ENCODE measurements around the gene CA12. TPM values are rescaled to one million over a fixed set of nuclear protein-coding genes. Genes with fewer than 3 reads are reported as not detected.
A peak's percentile ranks its signal among the peaks of the same experiment; 100 is the strongest.
"Not testable (repeated sequence)": the region's sequence is repeated elsewhere in the genome, so short reads cannot be mapped to it uniquely, and the experiment has no call there.

CA12 gene
- polyA plus RNA-seq, 4 donors, result 0.27 to 24.8 (median 1.8) TPM; not detected in 1

DNA sequence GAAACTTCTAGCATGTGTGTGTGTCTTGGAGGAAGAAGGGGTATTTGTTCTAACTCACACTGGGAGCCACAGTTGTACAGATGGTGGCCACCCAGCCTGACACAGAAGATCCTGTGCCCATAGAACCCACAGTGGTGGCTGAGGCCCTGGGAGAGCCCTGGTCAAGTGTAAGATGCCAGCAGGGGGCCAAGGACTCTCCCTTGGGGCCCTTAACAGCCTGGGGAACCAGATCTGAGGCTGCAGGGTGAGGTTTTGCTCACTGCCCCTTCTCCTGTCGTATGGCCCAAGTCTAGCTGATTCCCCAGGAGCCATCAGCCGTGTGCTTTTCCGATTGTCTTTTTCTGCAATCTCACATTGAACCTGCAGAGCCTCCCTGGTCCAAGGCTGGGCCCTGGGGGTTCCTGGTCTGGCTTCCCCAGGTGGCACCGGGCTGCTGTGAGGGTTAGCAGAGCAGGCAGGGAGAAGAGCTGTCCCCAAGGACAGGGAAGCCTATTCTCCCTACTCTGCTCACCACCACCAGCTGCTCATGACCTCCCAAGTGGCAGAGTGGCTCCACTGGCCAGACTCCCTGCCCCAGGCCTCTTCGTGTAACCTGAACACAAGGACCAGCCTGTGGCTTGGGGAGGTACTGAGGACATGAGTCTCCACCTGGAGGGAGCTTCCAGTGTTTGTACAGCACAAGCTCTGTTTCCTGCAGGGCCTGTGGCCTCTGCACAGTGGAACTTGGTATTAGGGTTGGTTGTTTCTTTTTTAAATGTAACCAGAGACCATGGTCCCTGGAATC lies 51.9 kb downstream of the CA12 start:
- Histone ChIP-seq H3K4me1 (ENCODE audit: control insufficient read depth in 3 of 3, insufficient read depth in 2 of 3, low read depth in 1 of 3, low read length in 2 of 3) (no peaks in the 10 kb centered on the region), H3K27me3 (ENCODE audit: control insufficient read depth in 3 of 3, insufficient read depth in 3 of 3, low read length in 3 of 3) (no peaks in the 10 kb centered on the region), H3K4me3 (ENCODE audit: low read depth in 1 of 3, low read length in 3 of 3) (no peak overlapping the region), H3K36me3 (ENCODE audit: control insufficient read depth in 3 of 3, insufficient read depth in 2 of 3, low read depth in 1 of 3, low read length in 3 of 3) (no peaks in the 10 kb centered on the region), H3K9me3 (ENCODE audit: control insufficient read depth in 2 of 2, insufficient read depth in 1 of 2, low read depth in 1 of 2, low read length in 1 of 2) (no peaks in the 10 kb centered on the region), H3K27ac (ENCODE audit: low read depth in 1 of 3, low read length in 2 of 3) (no peak overlapping the region)
- DNase-seq (no peak), FAIRE-seq (no peak)
- 89 to 97% (median 95%) methylated on average over 5 of the region's 5 CpGs for WGBS, 3 donors

DNA sequence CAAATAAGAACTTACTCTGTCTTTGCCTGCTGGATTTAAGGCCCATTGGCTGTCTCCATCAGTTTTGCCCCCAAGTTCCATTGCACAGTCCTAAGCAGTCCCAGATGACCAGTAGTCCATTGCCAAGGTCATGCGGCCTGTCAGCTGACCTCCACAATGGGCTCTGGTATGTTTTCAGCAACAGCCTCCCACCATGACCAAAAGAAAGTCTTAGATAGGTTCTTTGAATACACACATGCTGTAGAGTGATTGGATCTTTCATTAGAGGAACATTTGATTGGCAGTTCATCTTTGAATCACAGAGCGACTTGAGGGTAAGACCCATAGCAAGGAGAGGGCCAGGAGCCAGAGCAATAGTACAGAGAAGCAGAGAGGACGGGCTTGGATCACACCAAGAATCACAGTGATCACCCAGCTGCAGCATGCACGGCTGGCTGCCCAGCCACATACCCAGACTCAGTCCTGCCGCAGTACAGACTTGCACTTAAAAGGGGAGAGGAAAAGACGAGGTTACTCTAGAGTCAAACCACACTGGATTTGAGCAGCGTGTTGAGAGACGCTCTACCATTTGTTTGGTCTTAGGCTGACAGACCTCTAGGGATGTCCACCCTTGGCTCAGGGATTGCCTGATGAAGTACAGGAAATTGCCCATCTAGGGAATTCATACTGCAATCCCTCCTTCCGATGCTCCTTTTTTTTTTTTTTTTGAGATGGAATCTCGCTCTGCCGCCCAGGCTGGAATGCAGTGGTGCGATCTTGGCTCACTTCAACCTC lies 53.8 kb downstream of the CA12 start:
- DNase-seq, result no peak
- WGBS, 3 donors, result 83 to 95% (median 86%) methylated on average over 12 of the region's 12 CpGs
- FAIRE-seq, result no peak
- H3K36me3 ChIP-seq (ENCODE audit: control insufficient read depth in 3 of 3, insufficient read depth in 2 of 3, low read depth in 1 of 3, low read length in 3 of 3), result no peaks in the 10 kb centered on the region
- H3K4me3 ChIP-seq (ENCODE audit: low read depth in 1 of 3, low read length in 3 of 3), result no peak overlapping the region
- no peak overlapping the region for H3K27ac ChIP-seq (ENCODE audit: low read depth in 1 of 3, low read length in 2 of 3)
- H3K9me3 ChIP-seq (ENCODE audit: control insufficient read depth in 2 of 2, insufficient read depth in 1 of 2, low read depth in 1 of 2, low read length in 1 of 2), result no peaks in the 10 kb centered on the region
- no peaks in the 10 kb centered on the region for H3K27me3 ChIP-seq (ENCODE audit: control insufficient read depth in 3 of 3, insufficient read depth in 3 of 3, low read length in 3 of 3)
- no peaks in the 10 kb centered on the region for H3K4me1 ChIP-seq (ENCODE audit: control insufficient read depth in 3 of 3, insufficient read depth in 2 of 3, low read depth in 1 of 3, low read length in 2 of 3)

DNA sequence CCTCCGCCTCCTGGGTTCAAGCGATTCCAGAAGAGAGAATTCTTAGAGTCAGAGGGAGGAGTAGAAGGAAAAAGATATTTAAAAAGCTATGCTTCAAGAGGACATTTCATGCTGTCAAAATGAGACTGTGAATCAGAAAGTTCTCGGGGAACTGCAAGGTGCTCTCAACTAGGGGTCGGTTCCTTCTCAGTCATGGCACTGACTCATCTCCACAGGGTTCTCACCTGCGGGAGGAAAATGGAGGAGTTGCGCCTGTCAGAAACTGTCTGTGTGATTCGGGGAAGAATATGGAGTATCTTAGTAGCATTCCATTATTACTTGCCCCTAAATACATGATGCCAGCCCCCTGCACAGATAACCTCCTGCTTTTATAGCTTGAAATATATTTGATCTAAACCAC lies 56.9 kb downstream of the CA12 start:
- Histone ChIP-seq H3K9me3 (ENCODE audit: control insufficient read depth in 2 of 2, insufficient read depth in 1 of 2, low read depth in 1 of 2, low read length in 1 of 2) (no peaks in the 10 kb centered on the region), H3K4me3 (ENCODE audit: low read depth in 1 of 3, low read length in 3 of 3) (no peak overlapping the region), H3K36me3 (ENCODE audit: control insufficient read depth in 3 of 3, insufficient read depth in 2 of 3, low read depth in 1 of 3, low read length in 3 of 3) (no peaks in the 10 kb centered on the region), H3K27me3 (ENCODE audit: control insufficient read depth in 3 of 3, insufficient read depth in 3 of 3, low read length in 3 of 3) (no peaks in the 10 kb centered on the region), H3K4me1 (ENCODE audit: control insufficient read depth in 3 of 3, insufficient read depth in 2 of 3, low read depth in 1 of 3, low read length in 2 of 3) (no peaks in the 10 kb centered on the region), H3K27ac (ENCODE audit: low read depth in 1 of 3, low read length in 2 of 3) (no peak overlapping the region)
- DNase-seq, result no peak
- no peak for FAIRE-seq
- WGBS, 3 donors, result 87 to 93% (median 92%) methylated on average over 7 of the region's 7 CpGs

DNA sequence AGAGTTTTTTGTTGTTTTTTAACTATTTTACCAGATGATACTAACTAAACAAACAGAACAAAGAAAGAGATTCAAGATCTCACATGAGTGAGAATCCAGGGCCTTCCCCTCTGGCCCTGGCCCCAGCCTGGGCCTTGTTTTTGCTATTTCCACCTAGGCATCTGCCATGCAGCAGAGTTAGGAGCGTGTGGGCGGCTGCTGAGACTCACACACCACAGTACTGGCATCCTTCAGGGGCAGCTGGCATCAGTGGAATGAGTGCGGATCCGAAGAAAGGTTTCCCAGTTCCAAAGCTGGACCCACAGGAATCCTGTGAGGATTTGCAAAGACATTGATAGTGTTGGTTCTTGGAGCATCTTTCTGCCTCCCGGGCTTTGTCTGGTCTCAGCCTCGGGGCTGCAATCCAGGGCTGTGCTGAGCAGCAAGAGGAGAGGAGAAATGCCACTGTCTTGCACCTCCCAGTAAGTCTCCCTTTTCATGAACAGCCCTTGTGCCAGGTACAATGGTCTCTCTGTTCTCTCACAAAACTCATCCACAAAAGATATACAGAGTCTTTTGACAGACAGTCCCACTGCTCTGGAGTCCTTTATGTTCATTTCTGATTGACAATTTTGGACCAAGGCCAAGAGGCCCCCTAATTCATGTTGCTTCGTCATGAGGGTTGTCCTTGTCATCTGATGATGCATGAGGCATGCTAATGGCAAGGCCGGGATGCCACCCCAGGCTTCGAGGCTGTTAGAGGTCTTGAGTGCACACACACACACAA lies 57.7 kb downstream of the CA12 start:
- no peaks in the 10 kb centered on the region for H3K27me3 ChIP-seq (ENCODE audit: control insufficient read depth in 3 of 3, insufficient read depth in 3 of 3, low read length in 3 of 3)
- 83 to 88% (median 84%) methylated on average over 9 of the region's 9 CpGs for WGBS, 3 donors
- no peaks in the 10 kb centered on the region for H3K36me3 ChIP-seq (ENCODE audit: control insufficient read depth in 3 of 3, insufficient read depth in 2 of 3, low read depth in 1 of 3, low read length in 3 of 3)
- H3K9me3 ChIP-seq (ENCODE audit: control insufficient read depth in 2 of 2, insufficient read depth in 1 of 2, low read depth in 1 of 2, low read length in 1 of 2), result no peaks in the 10 kb centered on the region
- H3K4me3 ChIP-seq (ENCODE audit: low read depth in 1 of 3, low read length in 3 of 3), result no peak overlapping the region
- no peak for FAIRE-seq
- no peaks in the 10 kb centered on the region for H3K4me1 ChIP-seq (ENCODE audit: control insufficient read depth in 3 of 3, insufficient read depth in 2 of 3, low read depth in 1 of 3, low read length in 2 of 3)
- no peak overlapping the region for H3K27ac ChIP-seq (ENCODE audit: low read depth in 1 of 3, low read length in 2 of 3)
- DNase-seq, result no peak

DNA sequence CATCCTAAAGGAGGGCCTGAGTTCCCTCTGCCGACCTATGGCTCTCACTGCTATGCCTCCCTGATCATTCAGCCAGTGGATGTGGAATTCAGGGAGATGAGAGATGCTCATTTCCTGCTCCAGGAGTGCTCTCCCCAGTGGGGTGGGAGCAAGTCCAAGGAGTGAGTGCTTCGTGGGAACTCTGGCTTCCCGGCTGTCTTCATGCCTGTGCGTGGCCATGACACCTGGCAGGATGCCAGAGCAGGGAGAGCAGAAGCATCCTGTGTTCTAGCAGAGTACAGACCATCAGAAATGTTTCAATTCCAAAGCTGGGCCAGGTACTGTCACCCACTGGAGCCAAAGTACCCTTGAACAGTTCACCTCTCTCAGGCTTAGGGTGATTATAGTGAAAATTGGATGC lies 59.1 kb downstream of the CA12 start:
- no peaks in the 10 kb centered on the region for H3K36me3 ChIP-seq (ENCODE audit: control insufficient read depth in 3 of 3, insufficient read depth in 2 of 3, low read depth in 1 of 3, low read length in 3 of 3)
- H3K27ac ChIP-seq (ENCODE audit: low read depth in 1 of 3, low read length in 2 of 3), result no peak overlapping the region
- H3K4me1 ChIP-seq (ENCODE audit: control insufficient read depth in 3 of 3, insufficient read depth in 2 of 3, low read depth in 1 of 3, low read length in 2 of 3), result no peaks in the 10 kb centered on the region
- H3K9me3 ChIP-seq (ENCODE audit: control insufficient read depth in 2 of 2, insufficient read depth in 1 of 2, low read depth in 1 of 2, low read length in 1 of 2), result no peaks in the 10 kb centered on the region
- no peak overlapping the region for H3K4me3 ChIP-seq (ENCODE audit: low read depth in 1 of 3, low read length in 3 of 3)
- no peak for FAIRE-seq
- DNase-seq, result peak; percentile 5 to 26
- WGBS, 3 donors, result 22 to 34% (median 26%) methylated on average over 4 of the region's 4 CpGs
- H3K27me3 ChIP-seq (ENCODE audit: control insufficient read depth in 3 of 3, insufficient read depth in 3 of 3, low read length in 3 of 3), result no peaks in the 10 kb centered on the region

DNA sequence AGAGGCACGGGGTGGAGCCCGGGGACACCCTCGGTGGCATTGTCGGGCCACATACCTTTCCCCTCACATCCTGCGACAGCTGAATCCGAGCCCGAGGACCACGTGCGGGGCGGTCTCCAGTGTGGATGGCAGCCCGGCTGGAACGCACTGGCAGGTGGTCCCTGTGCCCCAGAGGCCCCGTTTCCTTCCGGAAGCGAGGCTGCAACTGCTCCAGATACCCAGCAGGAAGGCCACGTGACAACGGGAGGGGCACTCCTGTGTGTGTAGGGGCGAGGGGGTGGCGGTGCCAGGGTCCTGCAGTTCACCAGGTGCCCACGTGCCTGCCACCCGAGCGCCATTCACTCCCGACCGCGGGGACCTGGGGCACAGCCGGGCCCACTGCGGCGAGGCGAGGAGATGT lies 60.2 kb downstream of the CA12 start:
- Histone ChIP-seq H3K9me3 (ENCODE audit: control insufficient read depth in 2 of 2, insufficient read depth in 1 of 2, low read depth in 1 of 2, low read length in 1 of 2) (no peaks in the 10 kb centered on the region), H3K27ac (ENCODE audit: low read depth in 1 of 3, low read length in 2 of 3) (no peak overlapping the region), H3K27me3 (ENCODE audit: control insufficient read depth in 3 of 3, insufficient read depth in 3 of 3, low read length in 3 of 3) (no peaks in the 10 kb centered on the region), H3K4me1 (ENCODE audit: control insufficient read depth in 3 of 3, insufficient read depth in 2 of 3, low read depth in 1 of 3, low read length in 2 of 3) (no peaks in the 10 kb centered on the region), H3K4me3 (ENCODE audit: low read depth in 1 of 3, low read length in 3 of 3) (no peak overlapping the region), H3K36me3 (ENCODE audit: control insufficient read depth in 3 of 3, insufficient read depth in 2 of 3, low read depth in 1 of 3, low read length in 3 of 3) (no peaks in the 10 kb centered on the region)
- WGBS, 3 donors, result 89 to 94% (median 93%) methylated on average over 29 of the region's 29 CpGs
- FAIRE-seq, result no peak
- no peak for DNase-seq

DNA sequence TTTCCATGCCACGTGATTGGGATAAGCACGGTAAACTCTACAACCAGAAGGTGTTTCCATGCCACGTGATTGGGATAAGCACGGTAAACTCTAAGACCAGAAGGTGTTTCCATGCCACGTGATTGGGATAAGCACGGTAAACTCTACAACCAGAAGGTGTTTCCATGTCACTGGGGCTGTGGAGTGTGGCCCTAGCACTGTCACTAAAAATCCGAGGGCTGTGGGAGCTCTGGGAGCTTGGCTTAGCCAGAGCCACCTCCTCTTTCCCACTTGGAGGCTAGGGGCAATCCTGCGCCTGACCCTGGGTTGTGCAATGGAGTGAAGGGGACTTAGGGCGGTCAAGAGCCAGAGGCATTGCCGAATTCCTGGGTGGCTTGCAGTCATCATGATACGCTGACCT lies 60.7 kb downstream of the CA12 start:
- not testable (repeated sequence) for H3K4me3 ChIP-seq (ENCODE audit: low read depth in 1 of 3, low read length in 3 of 3); FAIRE-seq; H3K4me1 ChIP-seq (ENCODE audit: control insufficient read depth in 3 of 3, insufficient read depth in 2 of 3, low read depth in 1 of 3, low read length in 2 of 3); H3K9me3 ChIP-seq (ENCODE audit: control insufficient read depth in 2 of 2, insufficient read depth in 1 of 2, low read depth in 1 of 2, low read length in 1 of 2); H3K27ac ChIP-seq (ENCODE audit: low read depth in 1 of 3, low read length in 2 of 3); DNase-seq; H3K27me3 ChIP-seq (ENCODE audit: control insufficient read depth in 3 of 3, insufficient read depth in 3 of 3, low read length in 3 of 3); H3K36me3 ChIP-seq (ENCODE audit: control insufficient read depth in 3 of 3, insufficient read depth in 2 of 3, low read depth in 1 of 3, low read length in 3 of 3)
- WGBS, 3 donors, result 92 to 94% (median 92%) methylated on average over 7 to 8 of the region's 11 CpGs

DNA sequence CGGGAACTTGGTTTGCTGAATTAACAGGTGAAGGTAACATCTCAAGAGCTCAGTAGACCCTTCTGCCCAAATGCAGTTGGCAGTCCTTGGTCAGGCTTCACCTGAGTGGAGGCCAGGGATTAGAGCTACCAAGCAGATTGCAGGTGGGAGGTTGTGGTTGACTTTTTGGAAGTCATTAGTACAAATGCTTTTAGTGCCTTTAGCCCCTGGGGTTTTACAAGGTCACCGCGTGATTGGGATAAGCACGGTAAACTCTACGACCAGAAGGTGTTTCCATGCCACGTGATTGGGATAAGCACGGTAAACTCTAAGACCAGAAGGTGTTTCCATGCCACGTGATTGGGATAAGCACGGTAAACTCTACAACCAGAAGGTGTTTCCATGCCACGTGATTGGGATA lies 61.2 kb downstream of the CA12 start:
- H3K4me3 ChIP-seq (ENCODE audit: low read depth in 1 of 3, low read length in 3 of 3); H3K27me3 ChIP-seq (ENCODE audit: control insufficient read depth in 3 of 3, insufficient read depth in 3 of 3, low read length in 3 of 3); H3K4me1 ChIP-seq (ENCODE audit: control insufficient read depth in 3 of 3, insufficient read depth in 2 of 3, low read depth in 1 of 3, low read length in 2 of 3); H3K36me3 ChIP-seq (ENCODE audit: control insufficient read depth in 3 of 3, insufficient read depth in 2 of 3, low read depth in 1 of 3, low read length in 3 of 3); FAIRE-seq; H3K27ac ChIP-seq (ENCODE audit: low read depth in 1 of 3, low read length in 2 of 3); H3K9me3 ChIP-seq (ENCODE audit: control insufficient read depth in 2 of 2, insufficient read depth in 1 of 2, low read depth in 1 of 2, low read length in 1 of 2); DNase-seq: not testable (repeated sequence)
- WGBS, 3 donors, result 94 to 99% (median 99%) methylated on average over 7 to 8 of the region's 10 CpGs
